GM12875 (cell line): Measurements from ENCODE around the gene TNS4.

Experiments
- H3K4me3 ChIP-seq: one replicate; pipeline ENCODE4 v1.5.1; 2011; ENCODE audit warnings: low read depth, low read length, control low read depth
- CTCF ChIP-seq: IDR thresholded peaks from 2 replicates; pipeline ENCODE4 v1.5.1; 2011; ENCODE audit warnings: low read depth, mild to moderate bottlenecking, control low read depth, inconsistent platforms, low read length, moderate library complexity, borderline replicate concordance; ENCODE audit not compliant: insufficient read depth

TNS4 gene

GRCh38 chr17:40496634-40497420 is 4.6 kb downstream of the TNS4 start:
- TF ChIP-seq CTCF: no peak

GRCh38 chr17:40496170-40496569 is 5.3 kb downstream of the TNS4 start:
- H3K4me3 ChIP-seq: no peak overlapping the region
- no peak for TF ChIP-seq CTCF

More at GRCh38 chr17:40496634-40497420, 4.6 kb downstream of the TNS4 start:
- H3K4me3 ChIP-seq: no peak overlapping the region

GRCh38 chr17:40495140-40495539 is 6.3 kb downstream of the TNS4 start:
- TF ChIP-seq CTCF: no peak
- H3K4me3 ChIP-seq: no peak overlapping the region

- no peak overlapping the region for H3K4me3 ChIP-seq
- no peak for TF ChIP-seq CTCF
These were observed 7.7 kb downstream of the TNS4 start for GRCh38 chr17:40493697-40494096.

- TF ChIP-seq CTCF: no peak
- no peak overlapping the region for H3K4me3 ChIP-seq
These were observed 9.9 kb downstream of the TNS4 start for GRCh38 chr17:40491486-40491885.

GRCh38 chr17:40490982-40491381 is 10.4 kb downstream of the TNS4 start:
- no peak overlapping the region for H3K4me3 ChIP-seq
- TF ChIP-seq CTCF: no peak

GRCh38 chr17:40490289-40490853 is 11.1 kb downstream of the TNS4 start:
- H3K4me3 ChIP-seq: no peak overlapping the region

More at GRCh38 chr17:40490289-40490853, 11.1 kb downstream of the TNS4 start:
- TF ChIP-seq CTCF: no peak
